HepG2 (cell line): ENCODE data around the gene STX10.
"Not testable (repeated sequence)": the region's sequence is repeated elsewhere in the genome, so short reads cannot be mapped to it uniquely, and the experiment has no call there.

Source experiments
- ERF ChIP-seq: IDR thresholded peaks from 2 replicates; pipeline ENCODE4 v1.6.1; 2018; ENCODE audit warnings: missing biosample characterization, missing genetic modification reagents
- MYNN ChIP-seq: sonication (generic); formaldehyde crosslinking; IDR thresholded peaks from 2 replicates; pipeline ENCODE4 v1.4.0; 2020; ENCODE audit warnings: mild to moderate bottlenecking, low read depth, missing genetic modification reagents
- RAD21 ChIP-seq: fragments of 450-650 bp; formaldehyde crosslinking; IDR thresholded peaks from 2 replicates; pipeline ENCODE4 v1.5.0; 2020; ENCODE audit warnings: mild to moderate bottlenecking
- TF ChIP-seq, protein P1 (sequence below): sonication (generic); formaldehyde crosslinking; IDR thresholded peaks from one replicate; pipeline ENCODE4 v1.5.1; 2020; ENCODE audit warnings: mild to moderate bottlenecking, missing genetic modification reagents; ENCODE audit errors: not compliant biosample characterization
- TF ChIP-seq, protein P2 (sequence below): sonication (generic); formaldehyde crosslinking; IDR thresholded peaks from 2 replicates; pipeline ENCODE4 v1.4.0; 2020; ENCODE audit warnings: mild to moderate bottlenecking, missing genetic modification reagents

DNA sequence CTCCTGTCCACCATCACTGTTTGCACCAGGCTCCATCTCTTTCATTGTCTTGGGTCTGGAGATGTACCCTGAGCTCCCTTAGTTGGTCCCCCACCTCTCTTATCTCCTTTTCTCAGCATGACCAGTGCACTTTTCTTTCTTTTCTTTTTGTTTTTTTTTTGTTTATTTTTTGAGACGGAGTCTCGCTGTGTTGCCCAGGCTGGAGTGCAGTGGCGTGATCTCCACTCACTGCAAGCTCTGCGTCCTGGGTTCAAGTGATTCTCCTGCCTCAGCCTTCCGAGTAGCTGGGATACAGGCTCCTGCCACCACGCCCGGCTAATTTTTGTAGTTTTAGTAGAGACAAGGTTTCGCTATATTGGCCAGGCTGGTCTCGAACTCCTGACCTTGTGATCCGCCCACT is 28.1 kb upstream of the STX10 start:
- TF ChIP-seq RAD21, ERF, MYNN: not testable (repeated sequence)
- TF ChIP-seq, protein P1, sequence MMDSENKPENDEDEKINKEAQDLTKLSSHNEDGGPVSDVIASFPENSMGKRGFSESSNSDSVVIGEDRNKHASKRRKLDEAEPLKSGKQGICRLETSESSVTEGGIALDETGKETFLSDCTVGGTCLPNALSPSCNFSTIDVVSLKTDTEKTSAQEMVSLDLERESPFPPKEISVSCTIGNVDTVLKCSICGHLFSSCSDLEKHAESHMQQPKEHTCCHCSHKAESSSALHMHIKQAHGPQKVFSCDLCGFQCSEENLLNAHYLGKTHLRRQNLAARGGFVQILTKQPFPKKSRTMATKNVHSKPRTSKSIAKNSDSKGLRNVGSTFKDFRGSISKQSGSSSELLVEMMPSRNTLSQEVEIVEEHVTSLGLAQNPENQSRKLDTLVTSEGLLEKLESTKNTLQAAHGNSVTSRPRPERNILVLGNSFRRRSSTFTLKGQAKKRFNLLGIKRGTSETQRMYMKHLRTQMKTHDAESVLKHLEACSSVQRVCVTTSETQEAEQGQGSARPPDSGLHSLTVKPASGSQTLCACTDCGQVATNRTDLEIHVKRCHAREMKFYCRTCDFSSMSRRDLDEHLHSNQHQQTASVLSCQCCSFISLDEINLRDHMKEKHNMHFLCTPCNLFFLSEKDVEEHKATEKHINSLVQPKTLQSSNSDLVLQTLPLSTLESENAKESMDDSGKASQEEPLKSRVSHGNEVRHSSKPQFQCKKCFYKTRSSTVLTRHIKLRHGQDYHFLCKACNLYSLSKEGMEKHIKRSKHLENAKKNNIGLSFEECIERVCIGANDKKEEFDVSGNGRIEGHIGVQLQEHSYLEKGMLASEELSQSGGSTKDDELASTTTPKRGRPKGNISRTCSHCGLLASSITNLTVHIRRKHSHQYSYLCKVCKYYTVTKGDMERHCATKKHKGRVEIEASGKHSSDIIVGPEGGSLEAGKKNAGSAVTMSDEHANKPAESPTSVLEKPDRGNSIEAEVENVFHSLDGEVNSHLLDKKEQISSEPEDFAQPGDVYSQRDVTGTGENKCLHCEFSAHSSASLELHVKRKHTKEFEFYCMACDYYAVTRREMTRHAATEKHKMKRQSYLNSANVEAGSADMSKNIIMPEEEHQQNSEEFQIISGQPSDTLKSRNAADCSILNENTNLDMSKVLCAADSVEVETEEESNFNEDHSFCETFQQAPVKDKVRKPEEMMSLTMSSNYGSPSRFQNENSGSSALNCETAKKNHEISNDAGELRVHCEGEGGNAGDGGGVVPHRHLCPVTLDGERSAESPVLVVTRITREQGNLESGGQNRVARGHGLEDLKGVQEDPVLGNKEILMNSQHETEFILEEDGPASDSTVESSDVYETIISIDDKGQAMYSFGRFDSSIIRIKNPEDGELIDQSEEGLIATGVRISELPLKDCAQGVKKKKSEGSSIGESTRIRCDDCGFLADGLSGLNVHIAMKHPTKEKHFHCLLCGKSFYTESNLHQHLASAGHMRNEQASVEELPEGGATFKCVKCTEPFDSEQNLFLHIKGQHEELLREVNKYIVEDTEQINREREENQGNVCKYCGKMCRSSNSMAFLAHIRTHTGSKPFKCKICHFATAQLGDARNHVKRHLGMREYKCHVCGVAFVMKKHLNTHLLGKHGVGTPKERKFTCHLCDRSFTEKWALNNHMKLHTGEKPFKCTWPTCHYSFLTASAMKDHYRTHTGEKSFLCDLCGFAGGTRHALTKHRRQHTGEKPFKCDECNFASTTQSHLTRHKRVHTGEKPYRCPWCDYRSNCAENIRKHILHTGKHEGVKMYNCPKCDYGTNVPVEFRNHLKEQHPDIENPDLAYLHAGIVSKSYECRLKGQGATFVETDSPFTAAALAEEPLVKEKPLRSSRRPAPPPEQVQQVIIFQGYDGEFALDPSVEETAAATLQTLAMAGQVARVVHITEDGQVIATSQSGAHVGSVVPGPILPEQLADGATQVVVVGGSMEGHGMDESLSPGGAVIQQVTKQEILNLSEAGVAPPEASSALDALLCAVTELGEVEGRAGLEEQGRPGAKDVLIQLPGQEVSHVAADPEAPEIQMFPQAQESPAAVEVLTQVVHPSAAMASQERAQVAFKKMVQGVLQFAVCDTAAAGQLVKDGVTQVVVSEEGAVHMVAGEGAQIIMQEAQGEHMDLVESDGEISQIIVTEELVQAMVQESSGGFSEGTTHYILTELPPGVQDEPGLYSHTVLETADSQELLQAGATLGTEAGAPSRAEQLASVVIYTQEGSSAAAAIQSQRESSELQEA (CRISPR knock-in tag), result not testable (repeated sequence)
- TF ChIP-seq, protein P2, sequence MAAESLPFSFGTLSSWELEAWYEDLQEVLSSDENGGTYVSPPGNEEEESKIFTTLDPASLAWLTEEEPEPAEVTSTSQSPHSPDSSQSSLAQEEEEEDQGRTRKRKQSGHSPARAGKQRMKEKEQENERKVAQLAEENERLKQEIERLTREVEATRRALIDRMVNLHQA (CRISPR knock-in tag), result not testable (repeated sequence)
